ENCODE measurements around the gene RPL31.

Gene RPL31

DNA sequence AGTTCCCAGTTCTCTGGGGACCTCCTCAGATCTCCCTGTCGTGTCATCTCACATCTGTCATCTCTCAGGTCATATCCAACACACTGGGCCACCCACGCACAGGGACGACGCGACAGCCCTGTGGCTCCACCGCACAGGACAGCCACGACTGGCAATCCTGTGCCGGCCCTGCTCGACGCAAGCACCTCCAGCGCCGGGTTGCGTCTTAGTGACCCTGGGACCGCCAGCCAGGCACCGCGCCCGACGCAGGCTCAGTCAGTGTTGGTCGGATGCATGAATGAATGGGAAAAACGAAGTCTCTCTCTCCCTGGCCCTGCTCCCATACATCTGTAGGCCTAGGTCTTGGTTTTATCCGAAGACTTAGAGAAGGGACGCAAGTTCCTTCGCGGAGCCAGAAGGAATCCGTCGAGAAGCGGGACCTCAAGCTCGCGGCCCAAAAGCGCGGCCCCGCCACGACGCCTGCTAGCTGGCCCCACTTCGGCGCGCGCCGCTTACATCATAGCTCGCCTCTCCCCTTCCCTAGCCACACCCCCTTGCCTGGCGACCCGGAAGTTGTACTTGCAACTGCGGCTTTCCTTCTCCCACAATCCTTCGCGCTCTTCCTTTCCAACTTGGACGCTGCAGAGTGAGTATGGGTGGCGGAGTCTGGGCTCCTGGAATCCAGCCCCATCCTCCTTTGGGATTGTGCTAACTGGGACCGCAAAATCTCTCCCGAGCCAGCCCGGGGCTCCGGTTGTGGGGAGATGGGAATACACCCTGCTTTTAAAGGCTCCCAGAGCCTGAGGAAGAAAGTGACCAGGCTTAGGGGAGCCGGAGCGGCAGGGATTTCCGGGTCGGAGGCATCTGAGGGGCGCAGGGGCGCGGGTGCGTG, at the start of gene RPL31:
TSS of gene RPL31 (plus strand) at position 599 of the 871 bp plus-strand sequence. CDS start 413 bp downstream, outside the sequence.
- peak; percentile 81 for DNase-seq

DNA sequence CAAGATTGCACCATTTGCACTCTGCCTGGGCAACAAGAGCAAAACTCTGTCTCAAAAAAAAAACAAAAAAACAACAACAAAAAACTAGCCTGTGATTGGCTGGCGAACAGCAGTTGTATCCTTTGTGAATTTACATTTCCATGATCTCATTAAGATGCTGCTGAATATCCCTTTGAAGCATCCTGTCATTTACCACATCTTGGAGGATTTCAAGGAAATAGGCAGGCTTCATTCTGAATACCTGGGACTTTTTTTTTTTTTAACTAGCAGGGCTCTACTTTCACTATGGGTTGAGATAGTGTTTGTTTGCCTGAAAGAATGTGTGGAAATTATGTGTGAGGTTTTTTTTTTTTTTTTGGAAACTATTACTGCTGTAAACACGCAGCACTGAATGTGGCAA, 49.6 kb upstream of the RPL31 start:
- no peak for DNase-seq

DNA sequence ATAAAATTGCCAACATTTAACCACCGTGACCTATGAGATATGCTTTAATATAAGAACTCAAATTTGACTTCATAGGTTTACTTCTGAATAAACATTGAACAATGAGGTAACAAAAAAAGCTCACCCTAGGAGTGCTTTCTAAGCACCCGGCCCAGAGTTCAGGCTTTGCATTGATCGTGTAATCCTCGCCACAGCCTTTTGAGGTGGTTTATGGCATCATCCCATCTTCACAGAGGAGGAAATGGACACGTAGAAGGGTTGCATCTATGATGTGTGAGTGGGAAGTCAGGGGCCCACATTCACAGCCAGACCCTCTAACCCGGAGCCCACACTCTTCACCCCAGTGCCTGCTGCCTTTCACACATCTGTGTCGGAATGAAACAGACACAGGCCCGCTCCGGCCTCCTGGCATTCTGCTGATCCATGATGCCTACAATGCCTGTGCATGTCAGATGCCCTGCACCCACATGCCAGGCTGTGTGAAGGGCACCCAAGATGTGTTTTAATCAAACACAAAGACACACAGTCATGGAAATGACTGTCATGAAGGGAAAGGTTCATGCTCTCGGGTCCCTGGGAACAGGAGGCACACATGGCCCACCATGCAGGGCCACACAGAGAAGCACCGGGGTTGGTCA, 48.6 kb upstream of the RPL31 start:
- DNase-seq: no peak

DNA sequence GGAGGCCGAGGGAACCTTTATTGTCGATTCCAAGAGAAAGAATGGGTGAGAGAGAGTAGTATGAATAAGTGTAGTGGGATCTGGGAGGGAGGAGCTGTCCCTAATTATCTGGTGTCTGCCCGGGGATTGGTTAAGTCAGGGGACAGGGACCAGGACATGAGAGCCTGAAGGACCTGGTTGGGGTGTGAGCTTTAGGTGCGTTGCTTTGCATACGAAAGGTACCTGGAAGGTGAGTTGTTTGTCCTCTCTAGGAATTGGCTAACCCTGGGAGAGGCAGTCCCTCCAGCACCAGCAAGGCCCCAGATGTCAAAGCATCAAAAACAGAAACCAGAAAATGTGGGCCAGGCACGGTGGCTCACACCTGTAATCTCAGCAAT, 48.1 kb upstream of the RPL31 start:
- no peak for DNase-seq

DNA sequence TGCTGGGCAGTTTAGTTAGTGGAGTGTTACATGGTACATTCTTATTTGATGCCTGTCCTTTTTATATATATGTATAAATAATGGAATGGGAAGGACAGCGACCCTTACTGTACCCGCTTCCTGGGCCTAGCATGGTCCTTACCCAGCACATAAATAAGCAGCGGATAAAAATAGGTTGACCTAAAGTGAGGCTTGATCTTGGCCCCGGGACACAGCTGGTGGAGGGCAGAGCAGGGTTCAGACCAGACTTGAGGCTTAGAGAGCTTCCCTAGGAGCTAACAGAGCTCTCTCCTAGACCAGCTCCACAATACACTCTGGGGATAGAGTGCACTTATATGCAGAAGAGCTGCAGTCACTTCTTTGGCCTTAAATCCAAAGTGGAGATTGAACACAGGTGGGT, 46.9 kb upstream of the RPL31 start:
- DNase-seq: no peak

DNA sequence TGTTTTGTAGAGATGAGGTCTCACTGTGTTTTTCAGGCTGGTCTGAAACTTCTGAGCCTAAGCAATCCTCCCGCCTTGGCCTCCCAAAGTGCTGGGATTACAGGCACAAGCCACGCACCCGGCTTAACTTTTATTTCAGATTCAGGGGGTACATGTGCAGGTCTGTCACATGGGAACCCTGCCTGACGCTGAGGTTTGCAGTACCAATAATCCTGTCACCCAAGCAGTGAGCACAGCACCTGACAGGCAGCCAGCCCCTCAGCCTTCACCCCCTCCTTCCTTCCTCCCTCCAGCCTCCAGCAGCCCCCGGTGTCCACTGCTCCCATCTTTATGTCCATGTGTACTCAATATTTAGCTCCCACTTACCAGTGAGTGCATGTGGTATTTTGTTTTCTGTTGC, 46.0 kb upstream of the RPL31 start:
- DNase-seq: no peak

DNA sequence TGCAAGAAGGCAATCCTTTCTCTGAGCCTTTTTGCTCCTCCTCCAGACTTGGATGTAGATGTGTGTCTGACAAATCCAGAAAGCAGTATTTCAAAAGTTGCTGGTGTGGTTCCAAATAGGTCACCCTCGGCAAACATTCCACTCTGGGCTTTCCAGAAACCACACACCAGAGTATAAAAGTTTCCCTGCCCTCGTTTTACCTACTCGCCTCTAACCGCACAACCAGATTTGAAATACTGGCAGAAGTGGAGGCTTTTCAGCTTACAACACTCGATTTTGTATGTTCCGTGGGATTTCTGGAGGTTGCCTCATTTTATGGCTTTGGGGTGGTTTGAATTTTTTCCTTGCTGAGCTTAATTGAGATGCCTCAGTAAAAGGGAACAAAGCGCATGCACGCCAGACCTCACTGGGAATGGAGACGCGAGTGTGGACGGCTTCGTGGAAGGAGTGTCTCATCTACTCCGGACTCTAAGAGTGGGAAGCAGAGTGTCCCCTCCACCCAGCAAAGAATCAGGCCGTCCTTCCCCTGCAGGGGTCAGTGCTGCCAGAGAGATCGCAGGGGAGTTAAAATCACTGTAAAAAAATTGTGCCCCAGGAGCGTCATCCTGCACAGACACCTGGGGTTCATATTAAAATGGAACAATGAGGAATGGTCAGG, 44.0 kb upstream of the RPL31 start:
- DNase-seq: no peak

DNA sequence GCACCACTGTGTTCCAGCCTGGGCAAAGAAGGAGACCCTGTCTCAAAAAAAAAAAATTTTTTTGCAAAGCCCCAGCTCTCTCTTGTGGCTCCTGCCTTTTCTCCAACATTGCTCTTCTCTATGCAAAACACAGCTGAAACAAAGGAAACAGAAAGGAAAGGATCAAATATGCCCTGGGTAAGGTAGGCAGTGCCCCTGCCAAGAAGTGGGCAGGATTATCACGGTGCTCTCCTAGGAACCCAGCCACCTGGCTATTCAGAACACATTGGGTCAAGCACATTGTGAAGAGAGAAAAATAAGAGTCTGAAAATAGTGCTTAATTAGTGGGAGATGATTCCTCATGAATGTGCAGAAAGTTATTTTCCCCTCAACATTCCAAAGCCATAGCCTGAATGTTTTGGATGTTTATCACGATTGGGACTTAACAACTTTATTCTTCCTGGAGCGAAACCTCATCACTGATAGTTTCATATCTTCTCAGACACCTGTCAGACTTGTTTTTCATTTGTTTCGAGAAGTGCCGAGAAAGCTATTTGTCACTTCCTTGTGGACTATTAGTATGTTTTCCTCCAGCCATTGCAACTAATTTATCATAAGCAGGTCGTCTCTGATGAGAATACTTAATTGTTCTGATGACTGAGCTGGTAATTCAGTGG, 42.7 kb upstream of the RPL31 start:
- DNase-seq: no peak

DNA sequence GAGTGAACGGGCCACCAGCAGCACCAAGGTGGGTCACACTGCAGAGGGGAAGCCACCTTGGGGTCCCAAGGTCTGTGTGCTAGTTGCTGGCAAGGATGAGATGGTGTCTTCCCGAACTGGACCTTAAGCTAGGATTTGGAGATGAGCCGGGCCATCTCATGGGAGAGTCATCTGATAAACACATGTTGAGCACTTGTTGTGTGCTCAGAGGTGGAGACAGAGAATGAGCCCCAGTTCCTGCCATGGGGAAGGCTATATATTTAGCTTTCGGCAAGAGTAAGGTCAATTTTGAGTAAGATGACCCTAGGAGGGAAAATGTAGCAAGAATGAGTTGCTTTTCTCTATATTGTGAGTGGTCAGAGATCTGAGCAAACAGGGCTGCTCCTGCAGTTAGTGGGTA, 41.4 kb upstream of the RPL31 start:
- DNase-seq: no peak

DNA sequence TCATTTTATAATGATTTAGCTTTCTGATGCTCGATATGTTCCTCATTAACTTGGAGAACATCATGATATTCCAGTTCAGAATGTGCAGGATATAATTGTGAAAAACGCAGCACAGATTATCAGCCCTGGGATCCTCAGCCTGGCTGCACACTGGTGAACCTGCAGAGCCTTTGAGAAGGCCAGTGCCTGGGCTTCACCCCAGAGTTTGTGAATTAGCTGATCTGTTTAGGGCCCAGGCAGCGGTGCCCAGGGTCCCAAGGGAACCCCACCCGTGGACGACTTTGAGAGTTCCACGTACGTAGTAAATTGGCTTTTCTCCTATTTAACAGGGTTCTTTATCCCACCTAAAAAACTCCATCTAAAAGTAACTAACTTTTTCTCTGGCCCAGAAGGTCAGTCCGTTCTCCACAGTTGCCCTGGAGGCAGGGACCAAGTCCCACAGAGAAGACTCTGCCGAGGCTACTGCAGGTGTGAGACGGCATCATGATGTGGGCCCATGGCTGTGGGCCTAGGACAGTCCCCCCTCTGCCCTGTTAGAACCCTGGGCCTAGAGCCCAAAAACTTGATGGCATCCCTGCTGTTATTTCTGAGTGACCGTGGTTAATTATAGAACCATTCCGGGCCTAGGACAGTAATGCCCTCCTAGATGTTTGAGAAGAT, 39.6 kb upstream of the RPL31 start:
- DNase-seq: no peak

DNA sequence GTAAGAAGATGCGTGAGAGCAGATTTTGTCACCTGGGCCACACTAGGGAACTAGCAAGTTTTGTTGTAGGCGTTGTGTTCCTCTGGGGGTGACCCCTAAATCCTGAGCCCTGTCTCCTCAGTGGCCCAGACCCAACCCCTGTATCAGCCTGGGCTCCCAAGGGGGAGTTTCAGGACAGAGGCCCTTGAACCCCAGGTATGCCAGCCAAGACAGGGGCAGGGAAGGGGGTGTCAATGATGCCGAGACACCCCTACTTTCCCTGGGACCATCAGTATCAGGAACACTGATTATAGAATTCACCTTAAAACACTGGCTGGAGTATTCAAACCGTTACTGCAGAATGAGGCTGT, 39.1 kb upstream of the RPL31 start:
- DNase-seq: no peak

DNA sequence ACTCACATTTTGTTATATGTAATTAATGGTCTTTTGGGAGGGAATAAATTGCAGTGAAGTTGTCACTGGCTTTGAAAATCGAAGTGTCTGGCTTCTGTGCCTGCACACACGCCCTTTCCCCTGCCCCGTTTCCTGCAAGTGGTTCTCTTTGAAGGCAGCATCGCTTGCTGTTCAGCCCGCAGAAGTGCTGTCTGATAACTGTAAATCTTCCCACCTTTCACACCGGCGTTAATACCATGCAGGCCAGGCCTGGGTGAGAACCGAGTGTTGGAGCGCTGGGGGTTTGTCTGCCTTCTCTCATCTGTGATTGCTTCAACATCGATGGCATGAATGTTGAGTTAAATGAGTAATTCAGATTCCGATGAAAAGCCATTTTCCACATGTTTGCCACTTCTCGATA, 37.9 kb upstream of the RPL31 start:
- DNase-seq: no peak

DNA sequence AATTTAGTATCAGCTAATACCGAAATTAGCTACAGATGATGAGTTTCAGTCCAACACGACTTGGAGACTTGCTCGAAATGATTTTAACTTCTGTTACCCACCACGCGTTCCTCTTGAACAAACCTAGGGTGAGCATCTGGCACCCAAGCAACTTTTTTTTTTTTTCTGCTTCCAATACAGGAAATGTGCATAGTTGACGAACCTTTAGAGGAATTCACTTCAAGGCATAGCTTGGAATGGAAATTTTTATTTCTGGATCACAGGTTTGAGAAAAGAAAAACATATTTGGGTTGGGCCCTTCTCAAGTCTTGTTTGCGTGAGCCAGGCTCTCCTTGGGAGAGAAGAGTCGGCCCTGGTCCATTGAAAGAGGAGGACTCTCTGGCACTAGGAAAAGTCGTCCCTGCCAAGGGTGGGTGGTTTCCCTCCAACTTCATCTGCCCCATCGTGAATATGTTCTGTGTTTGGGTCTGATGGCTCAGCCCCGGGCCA, 37.4 kb upstream of the RPL31 start:
- no peak for DNase-seq

DNA sequence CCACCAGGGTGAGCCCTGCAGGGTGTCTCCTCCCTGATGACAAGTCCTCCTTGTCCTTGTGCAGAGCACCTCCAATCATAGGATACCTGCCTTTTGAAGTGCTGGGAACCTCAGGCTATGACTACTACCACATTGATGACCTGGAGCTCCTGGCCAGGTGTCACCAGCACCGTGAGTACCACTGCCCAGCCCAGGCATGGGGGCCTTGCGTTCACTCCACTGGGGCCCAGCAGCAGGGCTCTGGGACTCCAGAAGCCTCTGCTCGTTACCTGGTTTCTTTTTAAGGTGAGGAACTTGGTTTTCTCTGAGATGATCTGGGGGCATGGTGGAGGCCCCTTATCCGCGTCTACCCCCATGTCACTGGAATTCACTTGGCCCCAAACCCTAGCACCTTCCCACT, 36.5 kb upstream of the RPL31 start:
- DNase-seq: no peak

DNA sequence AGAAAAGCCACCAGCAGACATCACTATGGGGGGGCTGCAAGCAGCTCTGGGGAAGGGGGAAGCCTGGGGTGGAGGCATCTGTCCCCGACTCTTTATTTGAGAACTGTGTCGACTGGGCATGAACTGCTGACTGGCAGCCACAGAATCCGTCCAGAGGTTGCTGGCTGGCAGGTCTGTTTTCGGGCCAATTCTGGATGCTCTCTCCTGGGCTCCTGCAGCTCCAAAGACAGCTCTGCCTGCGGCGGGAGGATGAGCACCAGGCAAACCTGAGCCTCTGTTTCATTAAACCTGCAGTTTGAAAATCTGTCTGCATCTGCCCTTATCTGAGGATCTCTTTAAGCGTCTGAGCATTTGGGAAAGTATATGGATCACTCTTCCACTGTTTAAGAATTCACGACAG, 34.4 kb upstream of the RPL31 start:
- DNase-seq: no peak

DNA sequence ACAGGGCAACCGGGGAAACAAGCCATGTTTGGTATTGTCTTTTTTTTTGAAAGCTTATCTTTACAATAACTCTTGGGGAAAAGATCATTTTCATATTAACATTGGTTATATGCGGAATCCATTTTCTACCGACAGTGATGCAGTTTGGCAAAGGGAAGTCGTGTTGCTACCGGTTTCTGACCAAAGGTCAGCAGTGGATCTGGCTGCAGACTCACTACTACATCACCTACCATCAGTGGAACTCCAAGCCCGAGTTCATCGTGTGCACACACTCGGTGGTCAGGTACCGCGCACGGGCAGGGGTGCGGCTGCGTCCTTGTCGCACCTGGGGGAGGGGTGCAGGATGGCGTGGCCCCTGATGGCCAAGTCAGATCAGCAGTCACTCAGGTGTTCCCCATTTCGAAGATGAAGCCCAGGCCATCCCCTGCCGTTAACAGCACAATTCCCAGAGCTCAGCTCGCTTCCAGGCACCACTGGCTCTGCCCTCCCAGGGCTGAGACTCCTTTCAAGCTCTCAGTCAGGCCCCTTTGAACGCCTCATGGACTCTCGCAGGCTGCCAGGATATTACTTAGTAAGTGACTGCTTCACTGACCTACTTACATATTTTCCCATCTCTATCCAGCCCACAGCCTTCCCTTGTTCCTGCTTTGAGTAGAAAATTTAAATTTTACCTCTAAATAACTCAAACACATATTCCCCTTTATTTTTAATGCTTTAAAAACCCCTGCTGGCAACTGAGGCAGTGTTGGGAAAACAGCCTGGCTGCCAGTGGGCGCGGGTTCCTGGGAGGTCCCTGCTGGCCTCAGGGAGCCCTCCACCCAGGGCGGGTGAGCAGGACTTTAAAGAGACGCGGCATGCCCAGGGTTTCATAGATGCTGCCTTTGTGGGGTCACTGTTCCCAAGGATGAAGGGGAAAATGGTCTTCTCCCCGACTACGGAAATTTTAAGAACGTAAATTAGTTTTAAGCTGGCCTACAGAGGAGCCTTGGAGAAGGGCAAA, 33.6 kb upstream of the RPL31 start:
- DNase-seq: no peak

DNA sequence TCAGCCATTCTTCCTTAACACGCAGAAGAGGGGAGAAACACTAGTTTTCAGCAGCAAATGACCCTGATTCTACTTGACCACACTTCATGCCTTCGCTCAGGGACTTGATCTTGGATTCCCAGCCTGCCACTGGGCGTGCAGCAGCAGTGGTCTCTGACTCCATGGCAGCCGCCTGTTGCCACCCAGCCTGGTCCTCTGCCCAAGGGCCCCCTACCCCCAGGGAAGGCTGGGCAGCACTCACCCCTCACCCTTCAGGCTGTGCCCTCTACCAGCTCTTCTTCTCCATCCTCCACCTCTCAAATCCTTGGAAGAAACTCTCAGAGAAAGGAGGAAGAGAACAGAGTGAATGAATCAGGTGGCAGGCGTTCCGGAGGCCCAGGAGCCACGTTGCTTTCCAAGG, 32.1 kb upstream of the RPL31 start:
- no peak for DNase-seq

DNA sequence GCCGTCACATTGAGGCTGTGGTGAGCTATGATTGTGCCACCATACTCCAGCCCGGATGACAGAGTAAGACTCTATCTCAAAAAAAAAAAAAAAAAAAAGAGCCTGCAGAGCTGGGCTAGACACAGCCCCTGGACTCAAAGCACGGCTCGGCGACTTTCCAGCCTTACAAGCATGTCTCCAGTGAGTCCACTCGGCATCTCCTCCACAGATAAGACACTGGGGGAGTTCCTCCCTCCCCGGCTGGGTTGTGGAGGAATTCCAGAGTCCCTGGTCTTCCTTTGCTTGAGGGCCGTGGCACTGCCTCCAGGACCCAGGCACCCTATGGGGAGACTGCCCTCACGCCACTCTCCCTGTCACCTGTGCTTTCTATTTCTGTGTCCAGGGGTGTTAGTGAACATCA, 30.9 kb upstream of the RPL31 start:
- no peak for DNase-seq

DNA sequence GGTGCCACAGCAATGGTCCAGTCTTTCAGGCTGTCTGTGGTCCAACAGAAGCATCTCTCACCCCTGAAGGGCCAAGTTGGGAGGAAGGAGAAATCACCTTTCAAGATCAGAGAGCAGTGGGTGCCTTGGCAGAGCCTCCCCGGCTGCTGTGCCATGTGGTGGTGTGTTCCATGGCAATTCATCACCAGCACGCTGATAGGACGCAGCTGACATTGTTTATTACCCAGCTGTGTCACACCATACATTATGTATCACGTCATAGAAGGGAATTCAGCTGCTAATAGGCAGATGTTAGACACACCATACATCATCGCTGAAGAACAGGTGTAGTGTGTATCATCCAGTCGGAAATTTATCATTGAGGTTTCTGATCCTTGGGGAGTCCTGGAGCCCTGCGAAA, 29.6 kb upstream of the RPL31 start:
- no peak for DNase-seq

DNA sequence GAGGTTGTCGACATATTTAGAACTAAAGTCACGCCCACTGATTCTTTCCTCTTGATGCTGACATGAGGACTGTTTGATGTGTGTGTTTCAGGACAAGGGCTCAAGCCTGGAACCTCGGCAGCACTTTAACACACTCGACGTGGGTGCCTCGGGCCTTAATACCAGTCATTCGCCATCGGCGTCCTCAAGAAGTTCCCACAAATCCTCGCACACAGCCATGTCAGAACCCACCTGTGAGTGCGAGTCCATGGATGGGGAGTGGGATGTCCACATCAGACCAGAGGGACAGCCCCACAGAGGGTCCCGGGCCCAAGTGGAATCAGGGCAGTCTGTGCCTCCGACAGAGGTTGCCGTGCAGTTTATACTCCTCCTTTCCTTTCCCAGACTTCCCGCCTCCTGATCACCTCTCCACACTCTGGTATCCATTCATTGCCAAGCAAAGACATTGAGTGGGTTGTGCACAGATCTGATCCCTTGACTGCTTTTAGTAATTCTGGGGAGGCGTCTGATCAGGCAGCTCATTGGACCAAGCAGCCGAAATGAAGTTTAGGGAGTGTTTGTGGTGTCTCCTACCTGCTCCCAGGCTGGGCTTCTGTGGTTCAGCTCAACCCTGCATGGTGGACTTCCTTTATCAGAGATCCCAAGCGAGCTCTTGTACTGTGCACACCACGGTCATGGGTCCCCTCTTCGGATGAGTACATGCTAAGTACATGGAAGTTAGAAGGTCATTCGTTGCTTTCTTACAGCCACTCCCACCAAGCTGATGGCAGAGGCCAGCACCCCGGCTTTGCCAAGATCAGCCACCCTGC, 27.2 kb upstream of the RPL31 start:
- DNase-seq: no peak

DNA sequence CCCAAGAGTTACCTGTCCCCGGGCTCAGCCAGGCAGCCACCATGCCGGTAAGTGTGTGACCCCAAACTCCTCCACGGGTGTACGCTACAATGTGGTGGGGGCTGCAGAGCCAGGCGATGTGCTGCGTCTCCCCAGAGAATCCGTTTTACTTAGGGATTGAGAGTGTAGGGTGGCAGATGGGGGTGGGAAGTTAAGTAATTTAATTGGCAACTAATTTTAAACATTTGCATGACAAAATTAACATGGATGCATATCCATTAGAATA, 26.6 kb upstream of the RPL31 start:
- DNase-seq: no peak
